ENCODE data around the gene FAM219B. TPM values are rescaled to one million over a fixed set of nuclear protein-coding genes. Genes with fewer than 3 reads are reported as not detected.

The FAM219B gene, protein sequence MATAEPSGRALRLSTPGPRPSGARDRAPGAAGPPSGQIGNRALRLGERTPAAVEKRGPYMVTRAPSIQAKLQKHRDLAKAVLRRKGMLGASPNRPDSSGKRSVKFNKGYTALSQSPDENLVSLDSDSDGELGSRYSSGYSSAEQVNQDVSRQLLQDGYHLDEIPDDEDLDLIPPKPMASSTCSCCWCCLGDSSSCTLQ
- 10 to 100 TPM; 12.3 to 85.3 (median 49.5) TPM for total RNA-seq
- polyA plus RNA-seq, result 10 to 100 TPM; 16.9 to 35.2 (median 28.9) TPM
- long read RNA-seq, donor 1, partial matches to known transcripts, result 0 of 3 reads
- long read RNA-seq, donor 1, other reads (novel, unspliced or antisense), result 0 of 3 reads
- long read RNA-seq, donor 2, partial matches to known transcripts, result 0 of 6 reads
- long read RNA-seq, donor 2, other reads (novel, unspliced or antisense), result 0 of 6 reads
- long read RNA-seq, donor 3, partial matches to known transcripts, result 0 of 1 reads
- long read RNA-seq, donor 3, other reads (novel, unspliced or antisense), result 0 of 1 reads
- long read RNA-seq, donor 4, partial matches to known transcripts, result 0 of 2 reads
- long read RNA-seq, donor 4, other reads (novel, unspliced or antisense), result 0 of 2 reads
- long read RNA-seq, donor 5, partial matches to known transcripts, result 7 of 11 reads
- long read RNA-seq, donor 5, other reads (novel, unspliced or antisense), result 0 of 11 reads
- long read RNA-seq, donor 6, transcript FAM219B-201 (5 exons, 3,550 nt), result major isoform, 7 of 14 reads
- long read RNA-seq, donor 6, partial matches to known transcripts, result 0 of 14 reads
- long read RNA-seq, donor 6, other reads (novel, unspliced or antisense), result 0 of 14 reads
- long read RNA-seq, donor 7, partial matches to known transcripts, result 0 of 6 reads
- long read RNA-seq, donor 7, other reads (novel, unspliced or antisense), result 0 of 6 reads
- long read RNA-seq, donor 8, partial matches to known transcripts, result 0 of 7 reads
- long read RNA-seq, donor 8, other reads (novel, unspliced or antisense), result 0 of 7 reads
- long read RNA-seq, donor 9, partial matches to known transcripts, result 0 of 7 reads
- long read RNA-seq, donor 9, other reads (novel, unspliced or antisense), result 0 of 7 reads
- long read RNA-seq, donor 10, partial matches to known transcripts, result 0 of 1 reads
- long read RNA-seq, donor 10, other reads (novel, unspliced or antisense), result 0 of 1 reads

DNA sequence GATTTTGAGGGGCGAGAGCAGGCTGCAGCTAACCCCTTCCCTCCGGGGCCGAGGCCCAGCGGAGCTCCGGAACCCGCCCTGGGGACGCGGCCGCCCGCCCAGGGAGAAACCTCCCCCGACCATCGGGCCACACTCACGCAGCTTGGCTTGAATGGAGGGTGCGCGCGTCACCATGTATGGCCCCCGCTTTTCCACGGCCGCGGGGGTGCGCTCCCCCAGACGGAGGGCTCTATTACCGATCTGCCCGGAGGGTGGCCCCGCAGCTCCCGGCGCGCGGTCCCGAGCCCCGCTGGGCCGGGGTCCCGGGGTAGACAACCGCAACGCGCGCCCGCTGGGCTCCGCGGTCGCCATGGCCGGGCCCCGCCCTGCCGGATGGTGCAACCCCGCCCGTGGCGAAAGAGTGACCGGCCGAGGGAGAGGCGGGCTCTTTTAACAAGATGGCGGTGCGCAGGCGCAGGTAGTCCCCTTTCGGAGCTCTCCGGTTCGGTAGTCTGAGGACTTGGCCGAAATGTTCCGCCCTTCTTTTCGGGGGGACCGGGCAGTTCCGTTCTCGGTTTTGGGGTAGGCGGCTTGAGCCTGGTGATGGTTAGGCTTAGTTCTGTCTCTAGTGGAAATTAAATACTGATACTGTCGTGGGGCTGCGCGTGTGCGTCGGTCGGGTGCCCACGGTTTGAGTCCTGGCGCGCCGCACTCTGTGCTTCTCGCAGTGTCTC lies at the start of gene FAM219B:
Gene FAM219B, minus strand, starts transcription at position 402 of the 713 bp plus-strand sequence. Its CDS starts 51 bp downstream, at position 351.
- intact Hi-C loops (cut with DNase I; ENCODE audit: low total_unique reads), result no loop called here
- Histone ChIP-seq H3K27ac (peak within 1 kb of the TSS; percentile 89 to 99 (median 95)), H3K9me3 (no peaks in the 10 kb centered on the region), H3K27me3 (no peaks in the 10 kb centered on the region), H3K4me3 (peak within 1 kb of the TSS; percentile 90 to 97 (median 92)), H3K36me3 (peaks cover 20 to 52% (median 40%) of the 10 kb centered on the region in 4 donors), H3K4me1 (peaks cover 17 to 46% (median 37%) of the 10 kb centered on the region in 4 donors)
- 0 to 1% (median 0%) methylated on average over 31 to 74 of the region's 74 CpGs for WGBS, 5 donors
- peak; percentile 95 to 97 for DNase-seq
- TF ChIP-seq POLR2AphosphoS5 (IDR thresholded peaks at IDR 0.05) (peak; percentile 71 to 92 (median 83)), EP300 (IDR thresholded peaks at IDR 0.05) (no peak)

DNA sequence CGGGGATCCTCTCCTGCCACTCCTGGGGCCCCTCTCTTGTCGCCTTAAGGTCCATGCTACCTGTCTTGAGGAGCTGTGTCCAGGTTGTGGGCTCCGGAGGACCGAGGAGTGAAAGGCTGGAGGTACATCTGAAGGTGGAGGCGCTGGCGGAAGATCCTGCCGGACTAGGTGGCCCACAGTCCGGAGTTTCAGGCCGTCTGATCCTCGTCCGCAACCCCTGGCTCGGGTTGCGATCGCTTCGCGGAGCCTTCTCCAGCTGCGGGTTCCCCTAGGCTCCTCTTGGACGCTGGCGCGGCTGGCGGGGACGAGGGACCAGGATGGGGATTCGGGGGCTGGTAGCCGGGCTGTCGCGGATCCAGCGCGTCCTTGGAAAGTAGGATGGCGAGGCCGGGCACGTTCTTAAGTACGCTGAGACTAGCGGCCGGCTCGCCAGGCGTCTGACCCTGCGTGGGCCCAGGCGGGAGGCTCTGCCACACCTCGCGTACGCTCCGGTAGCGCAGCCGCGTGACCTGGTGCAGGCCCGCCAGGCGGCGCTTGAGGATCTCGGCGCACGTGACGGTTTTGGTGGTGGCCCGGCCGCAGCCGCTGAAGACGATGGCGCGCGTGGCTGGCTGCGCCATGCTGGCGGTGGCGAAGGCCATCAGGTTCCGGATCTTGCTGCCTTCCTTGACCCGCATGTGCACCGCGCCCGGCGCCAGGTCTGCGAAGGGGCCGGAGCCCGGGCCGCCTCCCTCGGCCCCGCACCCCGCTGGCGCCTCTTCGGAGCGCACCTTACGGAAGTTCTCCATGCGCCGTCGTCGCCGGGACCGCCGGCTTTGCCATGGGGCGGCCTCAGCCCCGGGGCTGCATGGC lies 49.4 kb upstream of the FAM219B start:
- no peaks in the 10 kb centered on the region for H3K9me3 ChIP-seq
- WGBS, 5 donors, result 13 to 19% (median 14%) methylated on average over 48 to 88 of the region's 88 CpGs
- peak overlapping the region; percentile 78 to 95 (median 86) for H3K27ac ChIP-seq
- intact Hi-C loops (cut with DNase I; ENCODE audit: low total_unique reads), result no loop called here
- DNase-seq, result peak; percentile 89 to 92
- H3K4me1 ChIP-seq, result peaks cover 46 to 68% (median 63%) of the 10 kb centered on the region in 4 donors
- no peak for TF ChIP-seq POLR2A (IDR thresholded peaks at IDR 0.05)
- TF ChIP-seq EP300 (IDR thresholded peaks at IDR 0.05), result no peak
- TF ChIP-seq, protein P1, sequence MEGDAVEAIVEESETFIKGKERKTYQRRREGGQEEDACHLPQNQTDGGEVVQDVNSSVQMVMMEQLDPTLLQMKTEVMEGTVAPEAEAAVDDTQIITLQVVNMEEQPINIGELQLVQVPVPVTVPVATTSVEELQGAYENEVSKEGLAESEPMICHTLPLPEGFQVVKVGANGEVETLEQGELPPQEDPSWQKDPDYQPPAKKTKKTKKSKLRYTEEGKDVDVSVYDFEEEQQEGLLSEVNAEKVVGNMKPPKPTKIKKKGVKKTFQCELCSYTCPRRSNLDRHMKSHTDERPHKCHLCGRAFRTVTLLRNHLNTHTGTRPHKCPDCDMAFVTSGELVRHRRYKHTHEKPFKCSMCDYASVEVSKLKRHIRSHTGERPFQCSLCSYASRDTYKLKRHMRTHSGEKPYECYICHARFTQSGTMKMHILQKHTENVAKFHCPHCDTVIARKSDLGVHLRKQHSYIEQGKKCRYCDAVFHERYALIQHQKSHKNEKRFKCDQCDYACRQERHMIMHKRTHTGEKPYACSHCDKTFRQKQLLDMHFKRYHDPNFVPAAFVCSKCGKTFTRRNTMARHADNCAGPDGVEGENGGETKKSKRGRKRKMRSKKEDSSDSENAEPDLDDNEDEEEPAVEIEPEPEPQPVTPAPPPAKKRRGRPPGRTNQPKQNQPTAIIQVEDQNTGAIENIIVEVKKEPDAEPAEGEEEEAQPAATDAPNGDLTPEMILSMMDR (IDR thresholded peaks at IDR 0.05), result peak in 5 of 7 experiments; percentile 11 to 65 (median 38)
- peak in 2 of 3 donors; percentile 60 to 72 for TF ChIP-seq POLR2AphosphoS5 (IDR thresholded peaks at IDR 0.05)
- peaks cover 0 to 49% (median 0%) of the 10 kb centered on the region in 3 donors for H3K27me3 ChIP-seq
- H3K4me3 ChIP-seq, result peak overlapping the region; percentile 54 to 79 (median 61)
- H3K36me3 ChIP-seq, result no peaks in the 10 kb centered on the region

DNA sequence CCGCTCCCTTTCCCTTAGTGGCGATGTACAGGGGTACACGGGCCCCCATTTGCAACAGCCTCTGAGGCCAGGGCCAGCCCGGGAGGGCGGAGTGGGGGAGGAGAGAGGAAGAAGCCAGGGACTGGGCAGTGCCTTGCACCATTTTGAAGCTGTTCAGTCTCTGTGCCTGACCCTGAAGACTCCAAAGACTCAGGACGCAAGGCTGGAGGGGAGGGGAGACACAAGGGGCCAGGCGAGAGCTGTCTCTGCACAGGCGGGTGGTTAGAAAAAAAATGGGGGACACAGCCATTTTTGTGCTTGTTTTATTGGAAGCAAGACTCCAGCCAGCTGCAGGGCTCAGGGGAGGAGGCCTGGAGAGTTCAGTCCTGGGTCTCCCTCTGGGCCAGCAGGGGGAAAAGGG lies 48.4 kb upstream of the FAM219B start:
- peaks cover 46 to 70% (median 62%) of the 10 kb centered on the region in 4 donors for H3K4me1 ChIP-seq
- 50 to 73% (median 61%) methylated on average over 8 of the region's 8 CpGs for WGBS, 5 donors
- intact Hi-C loops (cut with DNase I; ENCODE audit: low total_unique reads), result no loop called here

More for the DNA sequence above, 48.4 kb upstream of the FAM219B start:
- no peak for TF ChIP-seq POLR2AphosphoS5 (IDR thresholded peaks at IDR 0.05)
- TF ChIP-seq, protein P1 (IDR thresholded peaks at IDR 0.05), result no peak
- TF ChIP-seq POLR2A (IDR thresholded peaks at IDR 0.05), result no peak
- TF ChIP-seq EP300 (IDR thresholded peaks at IDR 0.05), result no peak
- Histone ChIP-seq H3K36me3 (no peaks in the 10 kb centered on the region), H3K9me3 (no peaks in the 10 kb centered on the region), H3K27ac (peak overlapping the region in 2 of 5 donors; percentile 18 to 86), H3K27me3 (peaks cover 0 to 44% (median 0%) of the 10 kb centered on the region in 3 donors), H3K4me3 (peak overlapping the region; percentile 54 to 79 (median 61))
- DNase-seq, result peak in 1 of 2 donors; percentile 14

Data from stomach (tissue), 19 donors.